Astrocyte (in vitro differentiated cells and primary cell): ENCODE data around the gene SPR.
A peak's percentile ranks its signal among the peaks of the same experiment; 100 is the strongest.

Source experiments
- EZH2 ChIP-seq: IDR thresholded peaks from 2 replicates; pipeline ENCODE4 v1.6.1; 2012; ENCODE audit warnings: mild to moderate bottlenecking, low read length, inconsistent platforms; ENCODE audit not compliant: insufficient read depth
- TF ChIP-seq, protein P1 (sequence below): IDR thresholded peaks from 2 replicates; pipeline ENCODE4 v1.5.1; 2011; ENCODE audit warnings: low read depth, mild to moderate bottlenecking, inconsistent platforms, low read length, moderate library complexity; ENCODE audit not compliant: insufficient read depth

DNA sequence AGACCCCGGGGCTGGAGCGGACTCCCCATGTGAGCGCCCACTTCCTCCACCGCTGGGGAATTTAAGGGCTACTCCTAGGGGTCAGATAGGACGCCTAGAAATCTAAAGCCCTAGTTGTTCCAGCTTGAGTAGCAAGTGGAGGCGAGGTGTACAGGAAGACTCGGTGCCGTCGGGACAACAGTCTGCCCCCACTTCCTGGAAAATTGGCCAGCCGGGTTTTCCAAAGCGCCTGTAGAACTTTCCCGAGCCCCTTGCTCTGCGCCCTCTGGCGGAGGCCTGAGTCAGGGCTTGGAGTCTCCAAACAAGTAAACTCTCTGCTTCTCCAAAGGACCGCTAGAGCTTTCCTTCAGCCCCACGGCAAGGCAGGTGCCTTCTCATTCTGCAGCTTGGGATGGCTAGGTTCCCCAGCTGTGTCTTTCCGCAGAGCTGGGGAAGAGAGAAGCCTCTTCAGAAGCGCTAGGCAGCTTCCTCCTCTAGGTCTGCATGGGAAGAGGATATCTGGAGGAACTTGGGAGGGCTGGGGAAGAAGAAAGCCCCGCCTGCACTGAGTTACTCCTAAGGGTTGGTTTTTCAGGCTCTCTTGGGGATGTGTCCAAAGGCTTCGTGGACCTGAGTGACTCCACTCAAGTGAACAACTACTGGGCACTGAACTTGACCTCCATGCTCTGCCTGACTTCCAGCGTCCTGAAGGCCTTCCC is 681 bp downstream of the SPR start:
- TF ChIP-seq, protein P1, sequence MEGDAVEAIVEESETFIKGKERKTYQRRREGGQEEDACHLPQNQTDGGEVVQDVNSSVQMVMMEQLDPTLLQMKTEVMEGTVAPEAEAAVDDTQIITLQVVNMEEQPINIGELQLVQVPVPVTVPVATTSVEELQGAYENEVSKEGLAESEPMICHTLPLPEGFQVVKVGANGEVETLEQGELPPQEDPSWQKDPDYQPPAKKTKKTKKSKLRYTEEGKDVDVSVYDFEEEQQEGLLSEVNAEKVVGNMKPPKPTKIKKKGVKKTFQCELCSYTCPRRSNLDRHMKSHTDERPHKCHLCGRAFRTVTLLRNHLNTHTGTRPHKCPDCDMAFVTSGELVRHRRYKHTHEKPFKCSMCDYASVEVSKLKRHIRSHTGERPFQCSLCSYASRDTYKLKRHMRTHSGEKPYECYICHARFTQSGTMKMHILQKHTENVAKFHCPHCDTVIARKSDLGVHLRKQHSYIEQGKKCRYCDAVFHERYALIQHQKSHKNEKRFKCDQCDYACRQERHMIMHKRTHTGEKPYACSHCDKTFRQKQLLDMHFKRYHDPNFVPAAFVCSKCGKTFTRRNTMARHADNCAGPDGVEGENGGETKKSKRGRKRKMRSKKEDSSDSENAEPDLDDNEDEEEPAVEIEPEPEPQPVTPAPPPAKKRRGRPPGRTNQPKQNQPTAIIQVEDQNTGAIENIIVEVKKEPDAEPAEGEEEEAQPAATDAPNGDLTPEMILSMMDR, result peak; percentile 96
- no peak for TF ChIP-seq EZH2
